8988T (cell line): ENCODE data around the gene ENTPD2.

Source experiments
- DNase-seq: peaks from one replicate; pipeline ENCODE4 v3.0.0; 2011

Gene ENTPD2

DNA sequence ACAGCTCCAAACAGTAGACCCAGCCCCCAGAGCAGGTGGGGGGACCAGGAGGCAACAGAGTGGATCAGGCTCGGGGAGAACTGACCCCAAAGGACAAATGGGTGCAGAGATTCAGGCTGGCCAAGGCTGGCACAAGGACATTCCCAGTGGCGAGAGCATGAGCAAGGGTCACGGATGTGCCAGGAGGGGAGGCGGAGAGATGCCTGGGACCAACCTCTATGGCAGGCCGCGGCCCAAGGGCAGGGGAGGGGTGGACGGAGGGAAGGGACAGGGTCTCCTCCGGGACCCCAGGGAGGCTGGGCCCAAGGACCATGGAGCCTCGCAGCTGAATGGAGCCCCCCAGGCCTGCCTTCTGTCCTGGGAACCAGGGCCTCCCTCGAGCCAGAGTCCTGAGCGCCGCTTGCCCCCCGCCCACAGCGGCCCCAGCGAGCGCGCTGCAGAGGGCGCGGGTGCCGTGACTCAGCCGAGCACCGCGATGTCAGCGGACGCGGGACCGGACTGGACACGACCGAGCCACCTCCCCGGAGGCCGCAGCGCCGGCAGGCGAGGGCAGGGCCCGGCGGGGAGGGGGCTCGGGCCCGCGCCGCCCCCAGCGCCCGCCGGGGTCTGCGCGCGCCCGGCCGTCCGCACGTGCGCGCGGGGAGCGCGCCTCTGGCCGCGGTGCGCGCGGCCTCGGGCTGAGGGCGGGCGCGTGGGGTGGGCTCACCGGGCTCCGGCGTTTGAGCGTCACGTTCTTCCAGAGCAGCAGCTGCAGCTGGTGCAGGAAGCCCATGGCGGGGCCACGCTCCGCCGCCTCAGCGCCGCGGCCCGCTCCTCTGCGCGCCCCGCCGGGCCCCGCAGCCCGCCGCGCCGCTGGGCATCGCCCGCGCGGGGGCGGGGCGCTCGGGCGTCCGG lies 26.2 kb downstream of the ENTPD2 start, which contains the start of gene ABCA2:
Gene ABCA2, minus strand, starts transcription at position 869 of the 894 bp plus-strand sequence. Its CDS starts 97 bp downstream, at position 772.
- no peak for DNase-seq

DNA sequence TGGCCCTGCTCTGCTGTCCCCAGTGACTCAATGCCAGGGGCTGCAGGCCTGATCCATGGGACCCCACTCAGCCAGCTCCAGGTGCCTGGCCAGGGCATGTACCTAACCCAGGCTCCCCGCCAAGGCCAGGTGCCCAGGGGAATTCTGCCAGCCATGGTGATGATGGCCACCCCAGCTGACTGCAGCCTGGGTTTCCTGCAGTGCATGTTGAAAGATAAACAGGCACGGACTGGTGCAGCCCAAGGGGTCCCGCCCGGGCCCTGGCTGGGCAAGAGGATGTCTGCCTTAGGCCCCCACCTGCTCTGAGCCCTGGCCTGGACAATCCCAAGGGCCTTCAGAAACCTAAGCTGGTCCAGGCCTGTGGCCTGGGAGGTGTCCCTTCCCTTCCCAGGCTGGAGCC lies 27.0 kb downstream of the ENTPD2 start:
- DNase-seq, result no peak

DNA sequence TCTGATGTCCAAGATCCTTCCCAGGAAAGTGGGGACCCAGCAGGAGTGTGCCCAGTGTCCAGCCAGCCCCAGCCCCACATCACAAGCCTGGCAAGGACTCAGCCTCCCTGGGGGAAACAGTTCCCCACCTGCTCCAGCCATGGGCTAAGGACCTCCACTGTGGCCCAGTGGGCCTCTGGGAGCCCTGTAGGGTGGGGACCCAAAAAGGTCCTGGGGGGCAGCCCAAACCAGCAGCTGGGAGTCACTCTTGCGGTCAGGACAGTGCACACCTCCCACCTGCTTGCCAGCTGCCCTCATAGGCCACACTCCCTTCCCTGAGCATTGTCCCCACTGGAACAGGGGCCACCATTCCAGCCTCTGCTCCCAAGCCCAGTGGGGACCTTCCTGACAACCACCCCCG lies 27.5 kb downstream of the ENTPD2 start:
- DNase-seq, result no peak

DNA sequence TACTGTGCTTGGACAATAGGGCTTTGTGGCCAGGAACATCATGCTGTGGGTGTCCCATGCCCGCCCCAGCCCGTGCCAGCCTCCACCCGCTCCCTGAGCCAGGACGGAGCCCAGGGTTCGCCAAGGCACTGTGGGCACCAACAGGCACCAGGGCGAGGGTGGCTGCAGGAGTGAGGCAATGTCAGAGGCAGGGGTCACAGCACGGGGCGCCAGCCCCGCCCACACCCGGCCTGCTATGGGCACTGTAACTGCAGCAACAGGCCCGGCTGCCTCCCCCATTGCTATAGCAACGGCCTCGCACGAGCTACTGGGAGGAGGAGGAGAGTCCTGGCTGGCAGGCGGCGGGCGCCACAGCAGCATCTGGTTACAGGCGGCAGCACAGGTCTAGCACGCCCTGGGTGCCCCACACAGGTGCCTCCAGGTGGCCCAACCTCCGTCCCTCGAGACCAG lies 28.3 kb downstream of the ENTPD2 start:
- DNase-seq, result no peak

DNA sequence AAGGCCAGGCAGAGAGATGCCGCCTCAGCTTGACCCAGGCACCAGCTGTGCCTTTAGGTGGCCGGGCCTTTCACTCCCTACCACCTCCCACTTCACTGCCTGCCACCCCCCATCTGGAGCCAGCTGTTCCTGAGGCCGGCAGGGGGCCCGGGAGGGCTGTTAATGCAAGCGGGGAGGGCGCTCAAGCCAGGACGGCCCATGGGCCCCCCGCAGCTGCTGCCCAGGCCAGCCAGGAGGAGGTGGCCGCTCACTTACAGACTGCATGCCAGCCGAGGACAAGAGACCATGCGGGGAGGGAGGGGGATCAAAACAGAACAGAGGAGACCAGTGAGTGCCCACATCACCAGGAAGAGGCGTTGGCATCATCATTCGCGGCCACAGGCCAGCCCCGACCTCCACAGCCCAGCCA lies 30.3 kb downstream of the ENTPD2 start:
- no peak for DNase-seq

DNA sequence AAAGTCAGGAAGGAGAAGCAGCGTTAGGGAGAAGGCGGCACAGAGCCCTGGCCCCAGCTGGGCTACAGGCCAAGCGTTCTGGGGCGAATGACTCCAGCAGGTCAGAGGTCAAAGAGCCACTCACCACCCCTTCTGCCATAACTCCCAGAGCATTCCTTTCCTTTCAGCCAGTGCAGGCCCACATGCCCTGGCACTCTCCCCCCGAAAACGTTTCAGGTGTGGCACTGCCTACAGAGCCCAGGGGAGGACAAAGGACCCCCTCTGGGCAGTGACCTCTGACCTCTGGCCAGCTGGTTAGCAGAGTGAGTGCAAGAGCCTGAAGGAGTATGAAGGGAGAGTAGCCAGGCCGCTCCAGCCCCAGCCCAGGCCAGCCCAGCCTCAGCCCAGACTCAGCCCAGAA lies 30.7 kb downstream of the ENTPD2 start:
- no peak for DNase-seq

DNA sequence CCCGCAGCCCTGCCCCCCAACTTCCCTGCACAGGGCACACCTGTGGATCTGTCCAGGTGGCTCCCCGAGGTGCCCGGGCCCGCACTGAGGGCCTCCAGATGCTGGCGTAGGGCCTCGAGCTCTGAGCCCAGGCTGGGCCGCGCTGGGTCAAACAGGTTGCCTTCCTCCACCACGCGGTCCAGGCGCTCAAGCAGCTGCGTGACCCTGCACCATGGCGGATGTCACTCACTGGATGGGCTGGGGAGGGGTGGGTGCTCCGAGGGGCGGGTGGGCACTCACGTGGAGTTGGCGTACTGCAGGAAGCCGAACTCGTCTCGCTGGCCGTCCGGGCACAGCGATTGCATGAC lies 31.2 kb downstream of the ENTPD2 start:
- DNase-seq, result no peak

DNA sequence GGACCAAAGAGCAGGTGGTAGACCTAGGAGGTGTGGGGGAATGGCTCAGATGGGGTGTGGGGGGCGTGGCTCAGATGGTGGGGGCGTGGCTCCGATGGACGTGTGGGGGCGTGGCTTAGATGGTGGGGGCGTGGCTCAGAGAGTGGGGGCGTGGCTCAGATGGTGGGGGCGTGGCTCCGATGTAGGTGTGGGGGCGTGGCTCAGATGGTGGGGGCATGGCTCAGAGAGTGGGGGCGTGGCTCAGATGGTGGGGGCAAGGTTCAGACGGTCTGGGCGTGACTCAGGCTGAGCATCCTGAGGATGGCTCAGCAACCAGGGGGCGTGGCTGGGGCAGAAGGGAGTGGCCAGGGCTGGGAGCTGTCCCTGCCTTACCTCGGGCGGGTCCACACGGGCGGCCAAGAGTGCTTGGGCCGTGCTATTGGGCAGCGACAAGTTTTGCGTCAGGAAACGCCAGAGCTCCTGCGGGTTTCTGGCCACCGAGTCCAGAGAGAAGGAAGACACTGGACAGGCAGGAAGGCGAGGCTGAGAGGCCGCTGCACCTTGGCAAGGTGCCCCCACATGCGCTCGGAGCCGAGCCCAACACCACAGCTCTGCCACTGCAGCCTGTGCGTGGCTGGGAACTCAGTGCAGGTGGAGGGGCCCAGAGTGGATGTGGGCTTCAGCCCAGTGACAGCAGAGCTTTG lies 31.7 kb downstream of the ENTPD2 start:
- DNase-seq, result no peak

DNA sequence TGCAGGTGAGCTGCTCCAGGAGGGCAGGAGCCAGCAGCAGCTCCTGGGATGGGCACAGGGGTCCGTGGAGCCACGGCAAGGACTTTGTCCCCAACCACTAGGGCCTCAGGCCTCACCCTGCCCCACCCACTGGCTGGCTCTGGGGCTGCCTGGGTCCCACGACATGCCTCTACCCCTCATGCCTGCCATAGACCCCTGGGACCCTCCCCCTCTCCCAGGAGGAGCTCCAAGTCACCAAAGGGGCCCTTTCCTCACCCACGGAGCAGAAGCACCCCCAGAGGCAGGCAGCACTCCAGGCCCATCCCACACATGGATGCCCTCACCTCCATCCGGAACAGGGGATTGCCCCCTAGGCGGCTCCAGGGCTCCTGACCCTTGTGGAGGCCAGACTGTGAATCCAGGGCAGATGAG lies 32.3 kb downstream of the ENTPD2 start:
- DNase-seq, result no peak

DNA sequence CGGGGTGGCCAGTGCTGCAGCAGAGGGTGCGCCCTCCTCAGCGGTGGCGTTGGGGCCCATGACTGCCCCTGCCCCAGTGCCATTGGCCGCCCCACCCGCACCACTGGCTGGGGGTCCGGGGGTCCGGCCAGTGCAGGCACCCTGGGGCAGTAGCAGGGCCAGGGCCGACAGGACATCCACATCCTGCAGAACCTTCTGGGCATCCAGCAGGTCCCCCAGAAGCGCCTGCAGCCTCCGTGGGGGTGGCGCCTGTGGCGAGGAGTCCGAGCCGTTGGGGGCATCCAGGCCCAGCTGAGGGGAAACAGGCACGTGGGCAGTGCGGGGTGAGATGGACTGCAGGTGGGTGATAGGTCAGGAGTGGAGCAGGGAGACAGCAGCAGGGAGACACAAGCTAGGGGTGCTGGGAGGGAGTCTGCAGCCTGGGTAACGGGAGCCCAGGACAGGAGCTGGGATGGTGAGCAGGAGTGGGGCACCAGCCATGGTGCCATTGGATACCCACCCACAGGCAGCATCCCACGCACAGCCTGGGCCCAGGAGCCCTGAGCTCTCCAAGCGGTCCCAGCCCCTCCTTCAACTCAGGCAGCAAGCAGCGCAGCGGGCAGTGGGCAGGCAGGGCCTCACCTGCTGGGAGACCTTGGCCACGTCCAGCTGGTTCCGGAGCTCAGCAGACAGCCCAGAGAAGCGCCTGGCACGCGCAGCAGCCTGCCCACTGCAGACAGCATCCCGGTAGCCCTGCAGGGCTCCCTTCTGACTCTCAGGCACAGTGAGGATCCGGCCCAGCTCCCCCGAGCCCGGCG lies 32.9 kb downstream of the ENTPD2 start:
- no peak for DNase-seq

DNA sequence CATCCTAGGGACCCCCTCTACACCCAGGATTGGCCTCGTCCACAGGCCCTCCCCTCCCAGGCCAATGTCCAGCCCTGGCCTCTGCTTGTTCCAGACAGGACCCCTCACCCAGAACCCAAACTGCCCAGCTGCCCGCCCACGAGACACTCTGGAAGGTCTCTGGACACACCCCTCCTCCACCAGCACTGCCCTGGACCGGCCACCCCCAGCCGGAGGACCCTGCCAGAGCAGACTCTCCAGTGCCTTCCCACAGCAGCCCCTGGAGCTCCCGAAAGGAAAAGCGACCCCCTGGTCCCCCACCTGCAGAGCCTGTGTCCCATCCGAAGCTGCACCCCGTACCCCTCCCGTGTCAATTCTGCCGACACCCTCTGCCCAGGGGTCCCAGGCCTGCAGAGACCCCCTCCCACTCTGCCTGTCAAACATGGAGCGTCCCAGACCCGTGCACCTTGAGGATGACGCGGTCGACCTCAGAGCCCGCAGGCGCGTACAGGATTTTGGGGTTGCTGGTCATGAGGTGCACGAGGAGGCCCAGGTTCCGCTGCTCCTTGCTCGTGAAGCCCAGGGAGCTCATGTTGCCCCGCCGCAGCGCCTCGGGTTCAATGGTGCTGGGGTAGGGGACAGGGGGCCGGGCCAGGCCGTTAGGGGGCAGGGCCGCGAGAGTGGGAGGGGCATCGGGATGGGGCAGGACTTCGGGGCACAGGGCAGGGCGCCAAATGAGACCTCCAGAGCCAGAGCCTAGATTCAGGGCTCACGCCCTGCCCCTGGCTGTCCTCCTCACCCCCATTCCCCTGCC lies 33.8 kb downstream of the ENTPD2 start:
- DNase-seq, result no peak

DNA sequence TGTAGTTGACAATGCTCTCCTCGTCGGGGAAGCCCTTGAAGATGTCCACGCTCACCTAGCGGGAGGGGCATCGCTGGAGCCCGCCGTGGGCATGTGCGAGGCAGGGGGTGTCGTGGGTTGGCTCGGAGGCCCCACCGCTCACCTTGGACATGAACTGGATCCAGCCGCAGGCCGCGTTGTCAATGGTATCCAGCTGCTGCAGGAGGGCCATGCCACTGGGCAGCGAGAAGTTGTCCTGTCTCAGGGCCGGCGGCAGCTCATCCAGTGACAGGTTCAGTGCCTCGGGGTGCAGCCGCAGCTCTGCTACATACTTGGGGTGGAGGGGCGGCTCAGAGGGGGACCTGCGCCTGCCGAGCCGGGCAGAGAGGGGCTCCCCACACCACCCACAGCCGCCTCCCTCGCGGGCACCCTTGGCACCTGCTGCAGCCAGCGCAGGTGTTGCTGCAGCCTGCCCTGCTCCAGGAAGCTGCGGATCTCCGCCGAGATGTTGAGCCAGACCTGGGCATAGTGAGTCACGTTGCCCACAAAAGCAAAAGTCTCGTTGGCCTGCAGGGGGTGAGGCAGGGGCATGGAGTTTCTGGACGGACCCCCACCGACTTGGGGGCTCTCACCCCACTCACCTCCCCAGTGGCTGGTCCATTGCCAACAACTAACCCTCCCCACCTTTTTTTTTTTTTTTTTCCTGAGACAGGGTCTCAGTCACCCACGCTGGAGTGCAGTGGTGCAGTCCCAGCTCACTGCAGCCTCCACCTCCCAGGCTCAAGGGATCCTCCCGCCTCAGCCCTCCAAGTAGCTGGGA lies 34.9 kb downstream of the ENTPD2 start:
- no peak for DNase-seq

DNA sequence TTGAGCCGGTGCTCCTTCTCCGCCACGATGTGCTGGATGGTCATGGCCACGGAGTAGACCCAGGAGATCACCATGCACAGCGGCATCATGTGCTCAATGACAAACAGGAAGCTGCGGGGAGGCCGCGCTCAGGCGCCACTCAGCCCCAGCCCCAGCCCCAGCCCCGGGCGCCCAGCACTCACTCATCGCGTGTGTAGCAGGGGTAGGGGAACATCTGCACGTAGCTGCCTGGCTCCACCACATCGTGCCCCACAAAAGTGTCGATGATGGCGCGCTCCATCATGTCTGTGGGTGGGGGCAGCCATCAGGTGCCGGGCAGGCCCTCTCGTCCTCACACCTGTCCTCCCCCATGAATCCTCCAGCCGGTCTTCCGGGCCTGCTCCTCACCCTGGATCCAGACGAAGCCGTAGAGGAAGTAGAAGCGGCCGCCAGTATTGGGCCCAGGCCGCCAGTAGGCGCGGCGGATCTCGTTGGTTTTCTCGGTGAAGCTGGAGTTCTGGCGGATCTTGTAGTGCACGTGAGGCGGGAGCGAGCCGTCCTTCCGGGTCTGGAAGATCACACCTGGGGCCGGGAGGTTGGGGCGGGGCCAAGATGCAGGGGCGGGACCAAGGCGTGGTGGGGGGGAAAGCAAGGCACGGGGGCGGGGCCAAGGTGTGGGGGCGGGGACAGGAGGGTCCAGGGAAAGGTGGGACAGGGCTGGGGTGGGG lies 35.9 kb downstream of the ENTPD2 start:
- no peak for DNase-seq

DNA sequence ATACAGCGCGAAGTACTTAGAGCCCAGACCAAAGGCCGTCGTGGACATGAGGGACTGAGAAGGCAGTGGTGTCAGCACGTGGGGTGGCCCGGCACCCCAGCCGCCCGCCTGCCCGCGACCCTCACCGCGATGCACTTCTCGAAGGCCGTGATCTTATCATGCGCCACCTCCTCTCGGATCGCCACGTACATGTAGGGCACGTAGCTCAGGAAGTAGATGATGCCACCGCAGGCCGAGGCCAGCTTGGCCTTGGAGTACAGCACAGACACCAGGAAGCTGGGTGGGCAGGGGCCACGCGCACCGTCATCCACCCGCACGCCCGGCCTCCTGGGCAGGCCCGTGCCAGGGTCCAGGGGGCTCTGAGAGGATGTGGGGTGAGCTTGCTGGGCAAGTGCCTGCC lies 36.8 kb downstream of the ENTPD2 start:
- no peak for DNase-seq

DNA sequence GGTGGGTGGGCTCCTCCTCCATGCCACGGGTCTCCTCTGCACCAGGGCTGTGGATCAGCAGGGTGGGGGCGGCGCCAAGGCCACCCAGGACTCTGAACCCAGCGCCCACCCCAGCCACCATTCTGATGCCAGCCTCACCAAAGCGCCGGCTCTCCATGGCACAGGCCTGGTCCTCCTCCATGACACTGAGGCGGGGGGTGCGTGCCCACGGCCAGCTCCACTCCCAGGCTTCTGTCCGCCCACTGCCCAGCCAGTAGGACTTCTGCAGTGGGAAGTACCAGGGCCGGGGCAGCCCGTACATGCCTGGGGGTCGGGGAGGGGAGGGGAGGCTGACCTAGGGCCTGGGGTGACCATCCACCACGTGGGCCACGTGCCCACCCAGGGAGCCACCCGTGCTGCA lies 37.4 kb downstream of the ENTPD2 start:
- no peak for DNase-seq

DNA sequence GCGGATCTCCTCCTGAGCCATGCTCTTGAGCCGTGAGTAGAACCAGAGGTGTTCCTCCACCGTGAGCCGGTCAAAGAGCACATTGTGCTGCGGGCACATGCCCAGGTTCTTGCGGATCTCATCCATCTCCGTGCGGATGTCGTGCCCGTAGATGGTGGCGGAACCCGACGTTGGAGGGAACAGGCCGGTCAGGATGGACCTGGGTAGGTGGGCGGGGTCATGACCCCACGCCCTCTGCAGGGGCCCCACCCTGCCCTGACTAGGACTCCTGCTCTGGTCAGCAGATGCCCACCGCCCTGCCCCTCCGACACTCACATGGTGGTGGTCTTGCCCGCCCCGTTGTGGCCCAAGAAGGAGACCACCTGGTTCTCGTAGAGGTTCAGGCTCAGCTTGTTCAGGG lies 37.9 kb downstream of the ENTPD2 start:
- DNase-seq, result no peak

DNA sequence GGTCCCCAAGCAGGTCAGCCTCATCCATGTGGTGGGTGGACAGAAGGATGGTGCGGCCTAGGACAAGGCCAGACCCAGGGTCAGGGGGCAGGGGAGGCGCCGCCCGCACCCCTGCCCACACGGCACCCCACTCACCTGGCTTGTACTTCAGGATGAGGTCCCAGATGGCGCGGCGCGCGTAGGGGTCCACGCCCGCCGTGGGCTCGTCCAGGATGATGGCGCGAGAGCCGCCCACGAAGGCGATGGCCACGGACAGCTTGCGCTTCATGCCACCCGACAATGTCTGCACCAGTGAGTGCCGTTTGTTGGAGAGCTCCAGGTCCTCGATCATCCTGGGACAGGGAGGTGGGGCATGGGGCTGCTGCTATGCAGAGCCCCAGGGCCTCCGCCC lies 38.3 kb downstream of the ENTPD2 start:
- no peak for DNase-seq

DNA sequence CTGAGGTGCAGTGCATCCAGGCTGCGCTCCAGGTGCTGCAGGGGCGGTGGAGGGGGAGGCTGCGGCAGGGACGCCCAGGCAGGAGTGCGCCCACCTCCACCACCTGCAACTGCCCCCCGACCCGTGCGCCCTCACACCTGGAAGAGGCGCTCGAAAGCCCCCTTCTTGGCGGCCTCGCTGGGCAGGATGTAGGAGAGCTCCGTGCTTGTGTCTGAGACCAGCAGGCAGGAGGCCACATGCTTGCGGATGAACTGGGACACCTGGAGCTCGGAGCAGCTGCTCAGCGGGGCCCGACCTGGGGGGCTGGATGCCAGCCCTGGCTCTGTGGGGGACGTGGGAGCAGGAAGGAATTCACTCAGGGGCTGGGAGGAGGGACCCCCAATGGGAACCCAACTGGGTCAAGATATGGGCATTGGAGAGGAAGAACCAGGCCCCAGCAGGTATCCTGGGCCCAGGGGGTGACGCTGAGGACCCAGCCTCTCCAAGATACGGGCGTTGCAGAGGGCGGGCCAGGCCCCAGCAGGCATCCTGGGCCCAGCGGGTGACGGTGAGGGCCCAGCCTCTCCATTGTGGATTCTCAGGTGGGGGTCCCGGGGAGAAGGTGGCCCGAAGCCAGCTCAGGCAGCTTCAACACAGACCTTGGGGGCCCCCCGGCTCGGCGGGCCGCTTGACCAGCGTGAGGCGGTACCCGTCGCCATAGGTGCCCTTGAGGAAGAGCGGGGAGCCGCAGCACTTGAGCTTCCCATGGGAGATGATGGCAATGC lies 38.9 kb downstream of the ENTPD2 start:
- no peak for DNase-seq

DNA sequence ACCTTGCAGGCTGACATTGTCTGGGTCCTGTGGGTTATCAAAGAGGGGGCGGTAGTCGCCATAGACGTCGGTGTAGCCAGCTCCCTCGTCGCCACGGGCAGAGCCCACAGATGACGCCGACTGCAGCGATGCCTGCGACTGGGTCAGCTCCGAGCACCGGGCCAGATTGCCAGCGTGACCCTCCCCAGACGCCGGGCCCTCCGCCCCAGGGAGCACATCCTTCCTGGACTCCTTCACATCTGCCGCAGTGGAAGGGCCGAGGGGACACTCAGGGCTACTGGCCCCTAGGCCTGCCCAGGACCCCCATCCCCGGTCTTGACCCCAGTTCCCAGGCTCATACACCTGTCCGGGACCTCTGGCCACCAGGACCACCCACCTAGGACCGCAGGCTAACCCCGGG lies 39.7 kb downstream of the ENTPD2 start:
- no peak for DNase-seq

DNA sequence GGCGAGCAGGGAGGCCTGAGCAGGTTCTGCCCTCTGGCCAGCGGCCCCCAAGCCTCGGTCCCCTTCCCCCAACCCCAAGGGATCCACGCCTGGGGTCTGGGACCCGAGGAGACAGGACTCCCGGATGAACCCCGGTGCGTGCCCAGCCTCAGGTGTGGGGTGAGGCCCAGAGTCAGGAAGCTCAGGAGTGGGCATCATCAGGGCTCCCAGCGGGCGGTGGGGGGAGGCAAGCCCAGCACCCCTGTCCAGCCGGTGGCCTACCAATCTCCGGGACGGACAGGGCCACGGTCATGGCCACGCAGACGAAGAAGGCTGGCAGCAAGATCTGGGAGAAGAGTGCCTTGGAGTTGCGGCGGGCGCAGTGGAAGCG lies 40.3 kb downstream of the ENTPD2 start:
- DNase-seq, result no peak
